ENCODE measurements around the gene CES2.

- TF ChIP-seq, protein P1, sequence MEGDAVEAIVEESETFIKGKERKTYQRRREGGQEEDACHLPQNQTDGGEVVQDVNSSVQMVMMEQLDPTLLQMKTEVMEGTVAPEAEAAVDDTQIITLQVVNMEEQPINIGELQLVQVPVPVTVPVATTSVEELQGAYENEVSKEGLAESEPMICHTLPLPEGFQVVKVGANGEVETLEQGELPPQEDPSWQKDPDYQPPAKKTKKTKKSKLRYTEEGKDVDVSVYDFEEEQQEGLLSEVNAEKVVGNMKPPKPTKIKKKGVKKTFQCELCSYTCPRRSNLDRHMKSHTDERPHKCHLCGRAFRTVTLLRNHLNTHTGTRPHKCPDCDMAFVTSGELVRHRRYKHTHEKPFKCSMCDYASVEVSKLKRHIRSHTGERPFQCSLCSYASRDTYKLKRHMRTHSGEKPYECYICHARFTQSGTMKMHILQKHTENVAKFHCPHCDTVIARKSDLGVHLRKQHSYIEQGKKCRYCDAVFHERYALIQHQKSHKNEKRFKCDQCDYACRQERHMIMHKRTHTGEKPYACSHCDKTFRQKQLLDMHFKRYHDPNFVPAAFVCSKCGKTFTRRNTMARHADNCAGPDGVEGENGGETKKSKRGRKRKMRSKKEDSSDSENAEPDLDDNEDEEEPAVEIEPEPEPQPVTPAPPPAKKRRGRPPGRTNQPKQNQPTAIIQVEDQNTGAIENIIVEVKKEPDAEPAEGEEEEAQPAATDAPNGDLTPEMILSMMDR (IDR thresholded peaks at IDR 0.05), result no peak
- TF ChIP-seq POLR2A (IDR thresholded peaks at IDR 0.05) (no peak), POLR2AphosphoS5 (IDR thresholded peaks at IDR 0.05) (peak in 1 of 4 donors; percentile 32)
These were observed 46.4 kb upstream of the CES2 start for GRCh38 chr16:66888647-66889615.

All from sigmoid colon (tissue), 4 donors.